GM10266 (cell line): Measurements from ENCODE around the gene ZNF12.
A peak's percentile ranks its signal among the peaks of the same experiment; 100 is the strongest.
"Not testable (repeated sequence)": the region's sequence is repeated elsewhere in the genome, so short reads cannot be mapped to it uniquely, and the experiment has no call there.

Experiments used
- DNase-seq: peaks from one replicate; pipeline ENCODE4 v3.0.0; 2012; ENCODE audit errors: extremely low spot score
- TF ChIP-seq, protein P1 (sequence below): IDR thresholded peaks from 2 replicates; pipeline ENCODE4 v1.5.1; 2012; ENCODE audit warnings: mild to moderate bottlenecking, low read depth; ENCODE audit not compliant: control insufficient read depth, insufficient read depth; ENCODE audit errors: missing control alignments

The ZNF12 gene

DNA sequence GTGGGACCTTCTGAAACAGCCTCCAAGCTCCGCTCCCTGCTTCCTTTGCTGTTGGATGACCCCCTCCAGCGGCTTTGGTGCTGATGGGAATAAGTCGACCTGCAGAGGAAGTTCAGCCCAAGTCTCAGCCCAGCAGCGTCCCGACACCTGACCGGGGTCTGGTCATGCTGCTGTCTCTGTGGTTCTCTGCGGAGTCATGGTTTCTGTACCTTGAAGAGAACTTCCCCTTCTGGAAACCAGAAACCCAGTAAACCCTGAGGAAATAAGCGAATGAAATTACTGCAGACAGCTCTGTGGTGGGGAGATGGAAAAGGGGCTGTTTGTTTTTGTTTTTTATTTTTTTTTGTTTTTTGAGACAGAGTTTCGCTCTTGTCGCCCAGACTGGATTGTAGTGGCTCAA, 18.3 kb upstream of the ZNF12 start:
- DNase-seq, result peak; percentile 77
- TF ChIP-seq, protein P1, sequence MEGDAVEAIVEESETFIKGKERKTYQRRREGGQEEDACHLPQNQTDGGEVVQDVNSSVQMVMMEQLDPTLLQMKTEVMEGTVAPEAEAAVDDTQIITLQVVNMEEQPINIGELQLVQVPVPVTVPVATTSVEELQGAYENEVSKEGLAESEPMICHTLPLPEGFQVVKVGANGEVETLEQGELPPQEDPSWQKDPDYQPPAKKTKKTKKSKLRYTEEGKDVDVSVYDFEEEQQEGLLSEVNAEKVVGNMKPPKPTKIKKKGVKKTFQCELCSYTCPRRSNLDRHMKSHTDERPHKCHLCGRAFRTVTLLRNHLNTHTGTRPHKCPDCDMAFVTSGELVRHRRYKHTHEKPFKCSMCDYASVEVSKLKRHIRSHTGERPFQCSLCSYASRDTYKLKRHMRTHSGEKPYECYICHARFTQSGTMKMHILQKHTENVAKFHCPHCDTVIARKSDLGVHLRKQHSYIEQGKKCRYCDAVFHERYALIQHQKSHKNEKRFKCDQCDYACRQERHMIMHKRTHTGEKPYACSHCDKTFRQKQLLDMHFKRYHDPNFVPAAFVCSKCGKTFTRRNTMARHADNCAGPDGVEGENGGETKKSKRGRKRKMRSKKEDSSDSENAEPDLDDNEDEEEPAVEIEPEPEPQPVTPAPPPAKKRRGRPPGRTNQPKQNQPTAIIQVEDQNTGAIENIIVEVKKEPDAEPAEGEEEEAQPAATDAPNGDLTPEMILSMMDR, result no peak

DNA sequence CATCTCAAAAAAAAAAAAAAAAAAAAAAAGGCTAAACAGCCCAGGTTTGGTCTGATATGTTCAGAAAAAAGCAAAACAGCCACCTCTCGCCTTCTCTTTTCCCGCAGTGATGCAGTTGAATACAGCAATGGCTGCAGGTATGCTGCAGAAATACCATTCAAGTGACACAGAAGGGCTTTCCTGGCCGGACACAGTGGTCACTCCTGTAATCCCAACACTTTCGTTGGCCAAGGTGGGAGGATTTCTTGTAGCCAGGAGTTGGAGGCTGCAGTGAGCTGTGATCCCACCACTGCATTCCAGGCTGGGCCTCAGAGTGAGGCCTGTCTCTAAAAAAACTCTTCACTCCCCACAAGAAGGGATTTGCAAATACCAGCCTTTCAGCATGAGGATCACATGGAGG, 17.6 kb upstream of the ZNF12 start:
- DNase-seq, result not testable (repeated sequence)

DNA sequence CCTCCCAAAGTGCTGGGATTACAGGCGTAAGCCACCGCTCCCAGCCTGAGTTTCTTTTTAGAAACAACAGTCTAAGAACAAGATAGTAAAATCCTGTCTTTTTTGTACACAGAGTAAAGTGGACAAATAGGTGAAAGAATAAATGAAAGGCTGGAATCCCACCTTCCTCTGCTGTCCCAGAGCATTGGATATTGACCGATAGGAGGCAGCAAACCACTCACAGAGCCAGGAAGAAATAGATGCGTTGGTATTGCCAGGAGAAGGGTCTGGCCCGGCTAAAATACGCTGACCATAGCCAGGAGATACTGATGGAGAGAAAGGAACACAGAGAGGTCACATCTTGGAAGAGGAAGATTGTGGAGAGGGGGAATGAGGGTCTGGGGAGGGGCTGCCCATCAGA, 11.4 kb upstream of the ZNF12 start:
- TF ChIP-seq, protein P1, result peak; percentile 39
- DNase-seq, result no peak

DNA sequence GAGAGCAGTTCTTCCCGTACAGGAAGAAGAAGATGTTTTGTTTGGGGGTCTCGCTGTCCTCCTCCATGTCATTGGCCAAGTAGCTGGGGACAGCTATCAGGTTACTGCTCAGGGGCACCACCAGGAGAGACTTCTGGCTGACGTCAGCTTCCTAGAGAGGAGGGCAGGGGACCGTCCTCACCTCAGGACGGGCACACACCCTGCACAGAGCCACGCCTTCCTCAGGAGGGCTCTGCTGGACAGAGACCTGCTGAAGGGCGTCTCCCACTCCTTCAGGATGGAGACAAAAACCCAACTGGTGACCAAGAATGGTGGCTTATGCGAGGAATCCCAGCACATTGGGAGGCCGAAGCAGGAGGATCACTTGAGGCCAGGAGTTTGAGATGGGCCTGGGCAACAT, 9.2 kb upstream of the ZNF12 start:
- not testable (repeated sequence) for DNase-seq

DNA sequence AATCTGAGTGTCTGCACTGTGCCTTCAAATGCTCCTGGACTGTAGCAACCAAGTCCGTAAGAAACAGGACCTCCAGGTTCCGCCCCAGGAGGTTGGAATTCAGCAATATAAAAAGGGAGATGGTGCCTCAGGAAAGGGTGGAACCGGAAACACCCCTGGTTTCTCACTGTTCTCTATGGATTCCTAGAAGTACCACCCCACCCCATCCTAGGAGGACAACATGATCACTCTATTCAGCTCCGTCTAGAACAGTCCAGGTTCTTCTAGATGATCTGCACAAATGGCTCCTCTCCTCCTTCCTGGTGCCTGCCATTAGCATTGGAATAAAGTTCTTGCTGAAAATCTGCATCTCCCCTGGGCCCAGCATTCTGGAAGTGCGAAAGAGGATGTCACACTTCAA, 7.6 kb upstream of the ZNF12 start:
- TF ChIP-seq, protein P1, result no peak
- no peak for DNase-seq

DNA sequence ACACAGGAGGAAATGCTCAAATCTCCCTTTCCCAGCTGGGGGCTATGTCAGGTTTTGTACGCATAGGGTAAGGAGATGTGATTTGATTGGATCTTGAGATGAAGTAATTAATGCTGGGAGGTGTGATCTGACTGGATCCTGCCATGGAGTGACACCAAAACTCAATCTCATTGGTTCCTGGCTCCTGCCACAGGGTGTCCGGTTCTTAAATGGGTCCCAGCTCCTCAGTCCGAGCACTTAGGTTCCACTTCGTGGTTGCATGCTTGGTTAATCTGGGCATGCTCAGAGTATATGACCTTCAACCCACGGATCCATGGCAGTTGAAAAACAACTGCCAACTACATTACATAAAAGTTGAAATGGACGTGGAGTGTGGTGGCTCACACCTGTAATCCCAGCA, 3.1 kb upstream of the ZNF12 start:
- no peak for DNase-seq
- TF ChIP-seq, protein P1, result no peak

DNA sequence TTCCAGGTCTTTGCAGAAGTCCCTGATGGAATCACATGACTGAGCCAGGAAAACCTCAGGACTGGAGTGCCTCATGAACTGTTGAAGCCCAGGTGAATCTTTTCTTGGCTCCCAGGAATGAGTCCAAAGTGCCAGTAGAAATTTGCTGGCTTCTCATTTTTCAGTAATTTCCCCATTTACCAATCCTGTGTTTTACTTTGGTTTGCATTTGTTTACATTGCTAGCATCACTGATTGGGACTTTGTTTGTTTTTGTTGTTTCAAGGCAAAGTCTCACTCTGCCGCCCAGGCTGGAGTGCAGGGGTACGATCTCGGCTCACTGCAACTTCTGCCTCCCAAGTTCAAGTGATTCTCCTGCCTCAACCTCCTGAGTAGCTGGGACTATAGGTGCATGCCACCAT, 1.6 kb upstream of the ZNF12 start:
- no peak for DNase-seq
- TF ChIP-seq, protein P1, result no peak

DNA sequence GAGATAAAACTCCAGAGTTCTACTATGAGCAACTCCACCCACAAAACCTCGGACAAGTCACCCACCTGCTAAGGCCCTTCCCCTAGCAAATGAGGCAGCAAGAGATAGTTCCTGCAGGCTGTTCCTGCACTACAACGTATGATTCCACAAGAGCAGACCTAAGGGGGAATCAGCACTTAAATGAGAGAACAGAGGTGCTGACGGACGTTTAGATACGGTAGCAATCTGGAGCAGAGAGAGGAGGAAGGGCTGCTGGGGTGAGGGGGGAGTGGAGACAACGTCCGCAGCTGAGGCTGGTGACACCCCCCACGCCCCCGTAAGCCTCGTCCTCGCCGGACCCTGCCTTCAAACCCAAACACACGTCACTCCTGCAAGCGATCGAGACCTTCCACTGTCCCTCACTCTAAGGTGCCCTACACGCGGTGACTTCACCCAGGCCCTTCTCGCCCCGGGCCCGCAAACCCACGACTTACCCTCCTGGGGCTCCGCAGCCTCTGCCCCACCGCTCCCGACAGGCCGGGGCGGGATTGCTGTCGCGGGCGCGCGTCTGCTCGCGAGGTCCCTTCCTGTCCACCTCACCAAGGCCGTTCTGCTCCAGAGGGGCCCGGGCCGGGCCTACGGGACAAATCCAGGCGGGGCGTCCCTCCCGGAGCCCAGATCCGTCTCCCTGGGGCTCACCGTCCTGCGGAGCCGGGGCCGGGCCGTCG, 635 bp downstream of the ZNF12 start:
- TF ChIP-seq, protein P1, result no peak
- peak; percentile 36 for DNase-seq

DNA sequence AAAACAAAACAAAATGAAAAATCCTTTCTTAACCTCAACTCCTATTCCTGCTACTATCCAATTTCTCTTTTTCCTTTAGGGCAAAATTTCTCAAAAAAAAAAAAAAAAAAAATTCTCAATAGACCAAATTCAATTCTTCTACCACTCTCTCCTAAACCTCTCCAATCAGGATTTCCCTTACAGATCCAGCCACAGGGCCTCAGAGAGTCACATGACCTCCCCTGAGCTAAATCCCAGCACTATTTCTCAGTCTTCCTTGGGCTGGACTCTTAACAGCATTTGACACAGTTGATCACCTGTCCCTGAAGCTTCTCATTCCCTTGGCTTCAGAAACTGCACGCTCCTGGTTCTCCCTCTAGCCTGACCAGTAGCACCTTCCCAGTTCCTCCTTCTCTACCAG, 4.9 kb downstream of the ZNF12 start:
- TF ChIP-seq, protein P1, result no peak
- no peak for DNase-seq
